Liver (tissue), 9 donors: ENCODE results near the gene PDZRN4. TPM values are rescaled to one million over a fixed set of nuclear protein-coding genes. Genes with fewer than 3 reads are reported as not detected.

Experiments
- DNase-seq: peaks from one replicate; pipeline ENCODE4 v3.0.0-alpha.2; 2017; ENCODE audit warnings: low spot score
- H3K27ac ChIP-seq, 2 donors: one replicate each; pipeline ENCODE4 v1.7.0; 2013; ENCODE audit warnings: inconsistent platforms in 2 of 2, low read length in 2 of 2, control low read depth in 1 of 2, low read depth in 1 of 2, mild to moderate bottlenecking in 1 of 2
- H3K27me3 ChIP-seq, 4 donors: one replicate each; pipeline versions ENCODE4 v1.6.1 to v1.7.0; 2013; ENCODE audit warnings: low read length in 3 of 4, inconsistent platforms in 1 of 4, mild to moderate bottlenecking in 1 of 4, moderate library complexity in 1 of 4; ENCODE audit not compliant: control insufficient read depth in 4 of 4, insufficient read depth in 4 of 4
- H3K36me3 ChIP-seq, 4 donors: one replicate each; pipeline versions ENCODE4 v1.6.1 to v1.7.0; 2013; ENCODE audit warnings: low read length in 3 of 4, mild to moderate bottlenecking in 3 of 4, low read depth in 1 of 4, moderate library complexity in 1 of 4; ENCODE audit not compliant: control insufficient read depth in 4 of 4, insufficient read depth in 3 of 4
- H3K4me1 ChIP-seq, 4 donors: one replicate each; pipeline versions ENCODE4 v1.6.1 to v1.7.0; 2013; ENCODE audit warnings: low read length in 3 of 4, mild to moderate bottlenecking in 3 of 4, moderate library complexity in 1 of 4; ENCODE audit not compliant: control insufficient read depth in 4 of 4, insufficient read depth in 4 of 4
- H3K4me3 ChIP-seq, 3 donors: one replicate each; pipeline versions ENCODE4 v1.6.1 to v1.7.0; 2013; ENCODE audit warnings: low read length in 3 of 3, control low read depth in 1 of 3, low read depth in 1 of 3, mild to moderate bottlenecking in 1 of 3
- H3K9ac ChIP-seq, 2 donors: one replicate each; pipeline ENCODE4 v1.7.0; 2013; ENCODE audit warnings: low read length in 2 of 2, mild to moderate bottlenecking in 2 of 2, moderate library complexity in 2 of 2, control low read depth in 1 of 2, low read depth in 1 of 2
- H3K9me3 ChIP-seq, 4 donors: one replicate each; pipeline versions ENCODE4 v1.6.1 to v1.7.0; 2013; ENCODE audit warnings: low read length in 3 of 4; ENCODE audit not compliant: control insufficient read depth in 4 of 4
- FOXA1 ChIP-seq: IDR thresholded peaks from 2 replicates; pipeline ENCODE4 v1.6.1; 2016; ENCODE audit warnings: antibody characterized with exemption
- FOXA2 ChIP-seq: IDR thresholded peaks from 2 replicates; pipeline ENCODE4 v1.6.1; 2016; ENCODE audit warnings: antibody characterized with exemption
- HNF4G ChIP-seq: IDR thresholded peaks from 2 replicates; pipeline ENCODE4 v1.6.1; 2016; ENCODE audit warnings: antibody characterized with exemption
- JUND ChIP-seq, 2 donors: IDR thresholded peaks; 2 replicates each; pipeline ENCODE4 v1.6.1; 2016; ENCODE audit warnings: antibody characterized with exemption in 2 of 2
- MAX ChIP-seq: IDR thresholded peaks from 2 replicates; pipeline ENCODE4 v1.6.1; 2016; ENCODE audit warnings: antibody characterized with exemption
- NR2F2 ChIP-seq: IDR thresholded peaks from 2 replicates; pipeline ENCODE4 v1.6.1; 2016; ENCODE audit warnings: antibody characterized with exemption
- RAD21 ChIP-seq, 2 donors: IDR thresholded peaks; 2 replicates each; pipeline ENCODE4 v1.6.1; 2016; ENCODE audit warnings: antibody characterized with exemption in 2 of 2, mild to moderate bottlenecking in 2 of 2
- SP1 ChIP-seq: IDR thresholded peaks from 2 replicates; pipeline ENCODE4 v1.6.1; 2018; ENCODE audit warnings: antibody characterized with exemption, mild to moderate bottlenecking
- TAF1 ChIP-seq: conservative IDR thresholded peaks from 2 replicates; pipeline ENCODE4 v1.6.1; 2016; ENCODE audit warnings: antibody characterized with exemption, mild to moderate bottlenecking
- YY1 ChIP-seq: IDR thresholded peaks from 2 replicates; pipeline ENCODE4 v1.6.1; 2016; ENCODE audit warnings: antibody characterized with exemption, mild to moderate bottlenecking
- WGBS: extraction: QIAGEN DNeasy Blood & Tissue Kit; methylation state at CpG from one replicate; pipeline ENCODE4 v1.1.7; 2013; 5-methylcytosine and 5-hydroxymethylcytosine counted together
- polyA plus RNA-seq, 2 donors: library from polyadenylated mRNA; stranded (reverse) in 1 of 2; unstranded in 1 of 2; fragments of 200-250 nt in 1 of 2; fragments of >200 nt in 1 of 2; fragmentation: Nextera tagmentation in 1 of 2; extraction: Ambion mirVana in 1 of 2; gene quantifications; one replicate each; pipeline versions ENCODE4 v1.2.1 to v1.2.3, GENCODE V29; 2013 to 2015
- total RNA-seq, 2 donors: library from RNA; depleted of rRNA; stranded (reverse); fragments of >200 nt; gene quantifications; one replicate each; pipeline ENCODE4 v1.2.3, GENCODE V29; 2014
- TF ChIP-seq, protein P1 (sequence below): fragments of 150-350 bp; IDR thresholded peaks from 2 replicates; pipeline ENCODE4 v1.5.1; 2017; ENCODE audit warnings: improper control_type of control experiment, low read depth, low read length; ENCODE audit not compliant: missing input control
- TF ChIP-seq, protein P2 (sequence below): IDR thresholded peaks from 2 replicates; pipeline ENCODE4 v1.6.1; 2016; ENCODE audit warnings: antibody characterized with exemption, mild to moderate bottlenecking
- TF ChIP-seq, protein P3 (sequence below): IDR thresholded peaks from 2 replicates; pipeline ENCODE4 v1.6.1; 2016; ENCODE audit warnings: antibody characterized with exemption
- donor health status: healthy.
- donor health status: healthy.
- donor health status: healthy.
- donor health status: healthy.
- donor health status: healthy.

The PDZRN4 gene
- total and polyA plus RNA-seq, 4 donors, result 0.11 to 1.1 (median 0.24) TPM

GRCh38 chr12:41548926-41549325 is 360.8 kb downstream of the PDZRN4 start:
- no peaks in the 10 kb centered on the region for H3K36me3 ChIP-seq
- DNase-seq, result no peak
- 95% methylated on average over 4 of the region's 4 CpGs for WGBS
- no peak overlapping the region for H3K9ac ChIP-seq
- no peak overlapping the region for H3K27ac ChIP-seq
- no peak overlapping the region for H3K4me3 ChIP-seq
- peaks cover 0 to 3% (median 0%) of the 10 kb centered on the region in 4 donors for H3K27me3 ChIP-seq
- no peaks in the 10 kb centered on the region for H3K4me1 ChIP-seq
- peaks cover 0 to 3% (median 0%) of the 10 kb centered on the region in 4 donors for H3K9me3 ChIP-seq
- TF ChIP-seq NR2F2, result no peak
- no peak for TF ChIP-seq SP1
- TF ChIP-seq JUND (IDR thresholded peaks at IDR 0.05), result no peak
- TF ChIP-seq MAX, result no peak
- TF ChIP-seq, protein P1, sequence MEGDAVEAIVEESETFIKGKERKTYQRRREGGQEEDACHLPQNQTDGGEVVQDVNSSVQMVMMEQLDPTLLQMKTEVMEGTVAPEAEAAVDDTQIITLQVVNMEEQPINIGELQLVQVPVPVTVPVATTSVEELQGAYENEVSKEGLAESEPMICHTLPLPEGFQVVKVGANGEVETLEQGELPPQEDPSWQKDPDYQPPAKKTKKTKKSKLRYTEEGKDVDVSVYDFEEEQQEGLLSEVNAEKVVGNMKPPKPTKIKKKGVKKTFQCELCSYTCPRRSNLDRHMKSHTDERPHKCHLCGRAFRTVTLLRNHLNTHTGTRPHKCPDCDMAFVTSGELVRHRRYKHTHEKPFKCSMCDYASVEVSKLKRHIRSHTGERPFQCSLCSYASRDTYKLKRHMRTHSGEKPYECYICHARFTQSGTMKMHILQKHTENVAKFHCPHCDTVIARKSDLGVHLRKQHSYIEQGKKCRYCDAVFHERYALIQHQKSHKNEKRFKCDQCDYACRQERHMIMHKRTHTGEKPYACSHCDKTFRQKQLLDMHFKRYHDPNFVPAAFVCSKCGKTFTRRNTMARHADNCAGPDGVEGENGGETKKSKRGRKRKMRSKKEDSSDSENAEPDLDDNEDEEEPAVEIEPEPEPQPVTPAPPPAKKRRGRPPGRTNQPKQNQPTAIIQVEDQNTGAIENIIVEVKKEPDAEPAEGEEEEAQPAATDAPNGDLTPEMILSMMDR, result no peak
- no peak for TF ChIP-seq RAD21 (IDR thresholded peaks at IDR 0.05)

GRCh38 chr12:41552588-41552987 is 364.5 kb downstream of the PDZRN4 start:
- DNase-seq, result no peak
- no peaks in the 10 kb centered on the region for H3K9me3 ChIP-seq
- H3K27ac ChIP-seq, result no peak overlapping the region
- H3K9ac ChIP-seq, result no peak overlapping the region
- no peak overlapping the region for H3K4me3 ChIP-seq
- TF ChIP-seq RAD21 (IDR thresholded peaks at IDR 0.05) (no peak), TAF1 (no peak), FOXA2 (no peak), MAX (no peak), FOXA1 (no peak), JUND (IDR thresholded peaks at IDR 0.05) (no peak)
- TF ChIP-seq, protein P2, sequence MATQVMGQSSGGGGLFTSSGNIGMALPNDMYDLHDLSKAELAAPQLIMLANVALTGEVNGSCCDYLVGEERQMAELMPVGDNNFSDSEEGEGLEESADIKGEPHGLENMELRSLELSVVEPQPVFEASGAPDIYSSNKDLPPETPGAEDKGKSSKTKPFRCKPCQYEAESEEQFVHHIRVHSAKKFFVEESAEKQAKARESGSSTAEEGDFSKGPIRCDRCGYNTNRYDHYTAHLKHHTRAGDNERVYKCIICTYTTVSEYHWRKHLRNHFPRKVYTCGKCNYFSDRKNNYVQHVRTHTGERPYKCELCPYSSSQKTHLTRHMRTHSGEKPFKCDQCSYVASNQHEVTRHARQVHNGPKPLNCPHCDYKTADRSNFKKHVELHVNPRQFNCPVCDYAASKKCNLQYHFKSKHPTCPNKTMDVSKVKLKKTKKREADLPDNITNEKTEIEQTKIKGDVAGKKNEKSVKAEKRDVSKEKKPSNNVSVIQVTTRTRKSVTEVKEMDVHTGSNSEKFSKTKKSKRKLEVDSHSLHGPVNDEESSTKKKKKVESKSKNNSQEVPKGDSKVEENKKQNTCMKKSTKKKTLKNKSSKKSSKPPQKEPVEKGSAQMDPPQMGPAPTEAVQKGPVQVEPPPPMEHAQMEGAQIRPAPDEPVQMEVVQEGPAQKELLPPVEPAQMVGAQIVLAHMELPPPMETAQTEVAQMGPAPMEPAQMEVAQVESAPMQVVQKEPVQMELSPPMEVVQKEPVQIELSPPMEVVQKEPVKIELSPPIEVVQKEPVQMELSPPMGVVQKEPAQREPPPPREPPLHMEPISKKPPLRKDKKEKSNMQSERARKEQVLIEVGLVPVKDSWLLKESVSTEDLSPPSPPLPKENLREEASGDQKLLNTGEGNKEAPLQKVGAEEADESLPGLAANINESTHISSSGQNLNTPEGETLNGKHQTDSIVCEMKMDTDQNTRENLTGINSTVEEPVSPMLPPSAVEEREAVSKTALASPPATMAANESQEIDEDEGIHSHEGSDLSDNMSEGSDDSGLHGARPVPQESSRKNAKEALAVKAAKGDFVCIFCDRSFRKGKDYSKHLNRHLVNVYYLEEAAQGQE, result no peak
- H3K4me1 ChIP-seq, result no peaks in the 10 kb centered on the region
- no peaks in the 10 kb centered on the region for H3K36me3 ChIP-seq
- 78% methylated on average over 9 of the region's 9 CpGs for WGBS
- peaks cover 0 to 3% (median 0%) of the 10 kb centered on the region in 4 donors for H3K27me3 ChIP-seq

DNA sequence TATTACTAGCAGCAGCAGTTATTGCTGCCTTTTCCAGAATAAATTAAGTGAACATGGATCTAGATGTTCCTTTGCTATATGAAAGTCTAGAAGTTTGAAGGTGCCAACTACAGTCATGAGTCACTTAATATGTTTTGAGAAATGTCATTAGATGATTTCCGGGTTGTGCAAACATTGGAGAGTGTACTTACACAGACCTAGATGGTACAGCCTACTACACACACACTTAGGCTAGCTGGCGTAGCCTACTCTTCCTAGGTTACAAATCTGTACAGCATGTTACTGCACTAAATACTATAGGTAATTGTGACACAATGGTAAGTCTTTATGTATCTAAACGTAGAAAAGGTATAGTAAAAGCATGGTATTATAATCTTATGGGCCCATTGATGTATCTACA is 368.1 kb downstream of the PDZRN4 start:
- WGBS, result 76% methylated on average over 3 of the region's 3 CpGs
- no peak overlapping the region for H3K27ac ChIP-seq

More for the DNA sequence above, 368.1 kb downstream of the PDZRN4 start:
- H3K4me3 ChIP-seq, result no peak overlapping the region
- no peaks in the 10 kb centered on the region for H3K9me3 ChIP-seq
- H3K27me3 ChIP-seq, result no peaks in the 10 kb centered on the region
- no peak overlapping the region for H3K9ac ChIP-seq
- H3K36me3 ChIP-seq, result no peaks in the 10 kb centered on the region
- DNase-seq, result no peak
- no peaks in the 10 kb centered on the region for H3K4me1 ChIP-seq
- TF ChIP-seq FOXA2 (no peak), MAX (no peak), RAD21 (IDR thresholded peaks at IDR 0.05) (no peak), TAF1 (no peak), FOXA1 (no peak), HNF4G (no peak), YY1 (no peak)
- TF ChIP-seq, protein P3, sequence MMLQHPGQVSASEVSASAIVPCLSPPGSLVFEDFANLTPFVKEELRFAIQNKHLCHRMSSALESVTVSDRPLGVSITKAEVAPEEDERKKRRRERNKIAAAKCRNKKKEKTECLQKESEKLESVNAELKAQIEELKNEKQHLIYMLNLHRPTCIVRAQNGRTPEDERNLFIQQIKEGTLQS, result no peak
